ENCODE results near the gene OSBPL10.
"Not testable (repeated sequence)": the region's sequence is repeated elsewhere in the genome, so short reads cannot be mapped to it uniquely, and the experiment has no call there.

GRCh38 chr3:31782306-31782705 is 198.8 kb downstream of the OSBPL10 start:
- TF ChIP-seq, protein P1, sequence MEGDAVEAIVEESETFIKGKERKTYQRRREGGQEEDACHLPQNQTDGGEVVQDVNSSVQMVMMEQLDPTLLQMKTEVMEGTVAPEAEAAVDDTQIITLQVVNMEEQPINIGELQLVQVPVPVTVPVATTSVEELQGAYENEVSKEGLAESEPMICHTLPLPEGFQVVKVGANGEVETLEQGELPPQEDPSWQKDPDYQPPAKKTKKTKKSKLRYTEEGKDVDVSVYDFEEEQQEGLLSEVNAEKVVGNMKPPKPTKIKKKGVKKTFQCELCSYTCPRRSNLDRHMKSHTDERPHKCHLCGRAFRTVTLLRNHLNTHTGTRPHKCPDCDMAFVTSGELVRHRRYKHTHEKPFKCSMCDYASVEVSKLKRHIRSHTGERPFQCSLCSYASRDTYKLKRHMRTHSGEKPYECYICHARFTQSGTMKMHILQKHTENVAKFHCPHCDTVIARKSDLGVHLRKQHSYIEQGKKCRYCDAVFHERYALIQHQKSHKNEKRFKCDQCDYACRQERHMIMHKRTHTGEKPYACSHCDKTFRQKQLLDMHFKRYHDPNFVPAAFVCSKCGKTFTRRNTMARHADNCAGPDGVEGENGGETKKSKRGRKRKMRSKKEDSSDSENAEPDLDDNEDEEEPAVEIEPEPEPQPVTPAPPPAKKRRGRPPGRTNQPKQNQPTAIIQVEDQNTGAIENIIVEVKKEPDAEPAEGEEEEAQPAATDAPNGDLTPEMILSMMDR (IDR thresholded peaks at IDR 0.05): not testable (repeated sequence)
- not testable (repeated sequence) for TF ChIP-seq POLR2A (IDR thresholded peaks at IDR 0.05)

All from lower leg skin (tissue), 3 donors.